Medulla oblongata (tissue), 1 donor: Measurements from ENCODE around the gene IPO13.

ENCODE experiments used
- DNase-seq: peaks from one replicate; pipeline ENCODE4 v3.0.0-alpha.2; 2015; ENCODE audit errors: extremely low spot score

Gene IPO13

GRCh38 chr1:43949678-43950077, 2.9 kb downstream of the IPO13 start:
- no peak for DNase-seq

GRCh38 chr1:43951021-43951985, 4.6 kb downstream of the IPO13 start:
- no peak for DNase-seq

- no peak for DNase-seq
Measured at GRCh38 chr1:43952731-43953346, 6.1 kb downstream of the IPO13 start.

GRCh38 chr1:43953361-43953760, 6.6 kb downstream of the IPO13 start:
- no peak for DNase-seq

- DNase-seq, result peak; percentile 92
Measured at GRCh38 chr1:43954036-43954435, 7.3 kb downstream of the IPO13 start.

- no peak for DNase-seq
Measured at GRCh38 chr1:43956234-43956633, 9.5 kb downstream of the IPO13 start.

GRCh38 chr1:43957407-43958040, 10.8 kb downstream of the IPO13 start:
- no peak for DNase-seq

- no peak for DNase-seq
Measured at GRCh38 chr1:43958351-43959255, 11.9 kb downstream of the IPO13 start.

- no peak for DNase-seq
Measured at GRCh38 chr1:43960798-43961197, 14.0 kb downstream of the IPO13 start.

GRCh38 chr1:43961692-43962091, 14.9 kb downstream of the IPO13 start:
- peak; percentile 79 for DNase-seq

- peak; percentile 75 for DNase-seq
Measured at GRCh38 chr1:43962324-43962723, 15.6 kb downstream of the IPO13 start.

- DNase-seq, result no peak
Measured at GRCh38 chr1:43963006-43963405, 16.3 kb downstream of the IPO13 start.

GRCh38 chr1:43963890-43964289, 17.1 kb downstream of the IPO13 start:
- no peak for DNase-seq

GRCh38 chr1:43965316-43965715, 18.6 kb downstream of the IPO13 start:
- no peak for DNase-seq

- no peak for DNase-seq
Measured at GRCh38 chr1:43968348-43968948, 21.7 kb downstream of the IPO13 start.

GRCh38 chr1:43969416-43969745, 22.6 kb downstream of the IPO13 start:
- no peak for DNase-seq

- peak; percentile 98 for DNase-seq
Measured at GRCh38 chr1:43969746-43970466, 23.2 kb downstream of the IPO13 start, which contains the start of gene DPH2. Gene DPH2, plus strand, starts transcription at chr1:43970010. Its CDS starts 166 bp downstream, at chr1:43970176.

- DNase-seq, result no peak
Measured at GRCh38 chr1:43970502-43970901, 23.8 kb downstream of the IPO13 start.

- no peak for DNase-seq
Measured at GRCh38 chr1:43970911-43971310, 24.2 kb downstream of the IPO13 start.

GRCh38 chr1:43971336-43971980, 24.7 kb downstream of the IPO13 start:
- DNase-seq, result no peak
